Right cardiac atrium (tissue), 5 donors: ENCODE results near the gene NDUFS7. TPM values are rescaled to one million over a fixed set of nuclear protein-coding genes. Genes with fewer than 3 reads are reported as not detected.

Experiments
- ATAC-seq, 2 donors: fragments of 200-7000 bp; cut with Tn5 transposase; one replicate each; pipeline versions ENCODE4 v1.8.0 to v1.9.1; 2020; ENCODE audit warnings: moderate library complexity in 2 of 2, mild to moderate bottlenecking in 1 of 2
- DNase-seq, 3 donors: peaks; one replicate each; pipeline ENCODE4 v3.0.0-alpha.2; 2020
- H3K27ac ChIP-seq: one replicate; pipeline ENCODE4 v1.5.1; 2013; ENCODE audit warnings: mild to moderate bottlenecking, low read length, control low read depth, moderate library complexity
- H3K27me3 ChIP-seq: one replicate; pipeline ENCODE4 v1.6.1; 2013; ENCODE audit not compliant: control insufficient read depth, insufficient read depth
- H3K4me1 ChIP-seq: one replicate; pipeline ENCODE4 v1.6.1; 2013; ENCODE audit warnings: low read length; ENCODE audit not compliant: control insufficient read depth, insufficient read depth
- H3K4me3 ChIP-seq: one replicate; pipeline ENCODE4 v1.5.1; 2013; ENCODE audit warnings: low read length, control low read depth
- H3K9me3 ChIP-seq: one replicate; pipeline ENCODE4 v1.6.1; 2013; ENCODE audit warnings: low read length; ENCODE audit not compliant: control insufficient read depth
- WGBS: extraction: QIAGEN DNeasy Blood & Tissue Kit; methylation state at CpG from one replicate; pipeline ENCODE4 v1.1.7; 2013; 5-methylcytosine and 5-hydroxymethylcytosine counted together
- intact Hi-C, 4 donors: fragments of 100-400 bp; cut with DNase I; formaldehyde crosslinking; loops; one replicate each; pipeline versions ENCODE4 v1.11.0 to v1.14.0; 2022 to 2023
- polyA plus RNA-seq: library from polyadenylated mRNA; stranded (reverse); fragments of 200-250 nt; gene quantifications from one replicate; pipeline ENCODE4 v1.2.3, GENCODE V29; 2013
- total RNA-seq, 4 donors: library from RNA; stranded (reverse); fragmentation: NEBNext Ultra II Directional; extraction: Animal tissue kit (Norgen Biotek cat#: 25700); gene quantifications; one replicate each; pipeline ENCODE4 v1.2.1, GENCODE V29; 2021
- donor health status: healthy with polysubstance abuse.
- donor health status: DM: no; HTN: yes; CAD: no.
- donor health status: DM: no; HTN: no; CAD: no.
- donor health status: DM: no; HTN: yes; CAD: no; lungs with severe emphysema.
- donor health status: DM: yes; HTN: yes; CAD: no.

NDUFS7 gene
- total and polyA plus RNA-seq, 5 donors, result 209 to 437 (median 281) TPM

GRCh38 chr19:1355568-1356507, 27.9 kb upstream of the NDUFS7 start:
- Histone ChIP-seq H3K4me3 (peak overlapping the region; percentile 96), H3K4me1 (peaks cover 6% of the 10 kb centered on the region), H3K9me3 (no peaks in the 10 kb centered on the region), H3K27ac (peak overlapping the region; percentile 93), H3K27me3 (no peaks in the 10 kb centered on the region)
- intact Hi-C loops, result loop anchor here in 2 of 4 donors (10.0 kb wide), 1 partner anchor 71 kb away; the partner anchor contains the start of gene EFNA2 (in 2 of the 2)
- ATAC-seq (no peak), DNase-seq (peak in 2 of 3 donors; percentile 52 to 69)
- 16% methylated on average over 32 of the region's 32 CpGs for WGBS

GRCh38 chr19:1356508-1356865, 27.2 kb upstream of the NDUFS7 start:
- no peak overlapping the region for H3K4me3 ChIP-seq
- no peak for ATAC-seq
- WGBS, result 43% methylated on average over 3 of the region's 3 CpGs
- peaks cover 6% of the 10 kb centered on the region for H3K4me1 ChIP-seq
- DNase-seq, result no peak
- H3K27me3 ChIP-seq, result no peaks in the 10 kb centered on the region
- no peaks in the 10 kb centered on the region for H3K9me3 ChIP-seq
- H3K27ac ChIP-seq, result no peak overlapping the region
- intact Hi-C loops, result loop anchor here in 2 of 4 donors (10.0 kb wide), 1 partner anchor 72 kb away; the partner anchor contains the start of gene EFNA2 (in 2 of the 2)

- H3K4me3 ChIP-seq, result no peak overlapping the region
- H3K27me3 ChIP-seq, result no peaks in the 10 kb centered on the region
- intact Hi-C loops, result loop anchor here in 2 of 4 donors (10.0 kb wide), 1 partner anchor 73 kb away; the partner anchor contains the start of gene EFNA2 (in 2 of the 2)
- 92% methylated on average over 24 of the region's 24 CpGs for WGBS
- H3K9me3 ChIP-seq, result no peaks in the 10 kb centered on the region
- DNase-seq (peak in 1 of 3 donors; percentile 49), ATAC-seq (no peak)
- H3K27ac ChIP-seq, result no peak overlapping the region
- peaks cover 6% of the 10 kb centered on the region for H3K4me1 ChIP-seq
Measured at GRCh38 chr19:1357531-1358109, 26.1 kb upstream of the NDUFS7 start.

GRCh38 chr19:1360126-1360817, 23.4 kb upstream of the NDUFS7 start:
- intact Hi-C loops, result no loop called here
- H3K4me1 ChIP-seq, result peaks cover 6% of the 10 kb centered on the region
- DNase-seq, result no peak
- H3K27me3 ChIP-seq, result no peaks in the 10 kb centered on the region
- H3K4me3 ChIP-seq, result no peak overlapping the region
- ATAC-seq, result no peak
- WGBS, result 67% methylated on average over 30 of the region's 30 CpGs
- peak overlapping the region; percentile 23 for H3K27ac ChIP-seq
- no peaks in the 10 kb centered on the region for H3K9me3 ChIP-seq

- Histone ChIP-seq H3K27me3 (no peaks in the 10 kb centered on the region), H3K4me1 (peaks cover 6% of the 10 kb centered on the region), H3K9me3 (no peaks in the 10 kb centered on the region), H3K27ac (peak overlapping the region; percentile 23), H3K4me3 (peak overlapping the region; percentile 25)
- ATAC-seq, result peak; percentile 74 to 83
- peak; percentile 80 to 92 (median 91) for DNase-seq
- intact Hi-C loops, result no loop called here
- WGBS, result 32% methylated on average over 31 of the region's 31 CpGs
Measured at GRCh38 chr19:1360818-1361461, 22.8 kb upstream of the NDUFS7 start.

GRCh38 chr19:1361601-1362386, 21.9 kb upstream of the NDUFS7 start:
- Histone ChIP-seq H3K4me3 (no peak overlapping the region), H3K27ac (no peak overlapping the region), H3K9me3 (no peaks in the 10 kb centered on the region), H3K27me3 (no peaks in the 10 kb centered on the region), H3K4me1 (peaks cover 3% of the 10 kb centered on the region)
- peak in 1 of 3 donors; percentile 35 for DNase-seq
- ATAC-seq, result peak; percentile 10 to 31
- intact Hi-C loops, result no loop called here
- WGBS, result 59% methylated on average over 30 of the region's 30 CpGs

- intact Hi-C loops, result no loop called here
- Histone ChIP-seq H3K27ac (no peak overlapping the region), H3K9me3 (no peaks in the 10 kb centered on the region), H3K4me1 (peaks cover 3% of the 10 kb centered on the region), H3K4me3 (no peak overlapping the region), H3K27me3 (no peaks in the 10 kb centered on the region)
- ATAC-seq (no peak), DNase-seq (peak in 1 of 3 donors; percentile 41)
- 87% methylated on average over 42 of the region's 42 CpGs for WGBS
Measured at GRCh38 chr19:1362387-1363257, 21.1 kb upstream of the NDUFS7 start.

GRCh38 chr19:1363599-1363998, 20.1 kb upstream of the NDUFS7 start:
- ATAC-seq (no peak), DNase-seq (no peak)
- Histone ChIP-seq H3K27me3 (no peaks in the 10 kb centered on the region), H3K4me1 (peaks cover 3% of the 10 kb centered on the region), H3K9me3 (no peaks in the 10 kb centered on the region), H3K27ac (no peak overlapping the region), H3K4me3 (no peak overlapping the region)
- 81% methylated on average over 10 of the region's 10 CpGs for WGBS
- intact Hi-C loops, result no loop called here

- intact Hi-C loops, result no loop called here
- 81% methylated on average over 15 of the region's 15 CpGs for WGBS
- no peak overlapping the region for H3K27ac ChIP-seq
Measured at GRCh38 chr19:1364070-1364704, 19.5 kb upstream of the NDUFS7 start.

More at GRCh38 chr19:1364070-1364704, 19.5 kb upstream of the NDUFS7 start:
- H3K4me3 ChIP-seq, result no peak overlapping the region
- no peaks in the 10 kb centered on the region for H3K9me3 ChIP-seq
- DNase-seq (no peak), ATAC-seq (no peak)
- no peaks in the 10 kb centered on the region for H3K27me3 ChIP-seq
- H3K4me1 ChIP-seq, result peaks cover 3% of the 10 kb centered on the region
